GM12878 (cell line): ENCODE results near the gene SFXN5.

Source experiments
- CTCF ChIP-seq, 3 experiments: IDR thresholded peaks in 2 of 3; conservative IDR thresholded peaks in 1 of 3; 2 replicates each; pipeline ENCODE4 v1.5.1; 2011; ENCODE audit warnings: low read depth in 3 of 3, low read length in 3 of 3, mild to moderate bottlenecking in 3 of 3, control low read depth in 2 of 3, moderate library complexity in 2 of 3, inconsistent platforms in 1 of 3, mixed read lengths in 1 of 3; ENCODE audit not compliant: control insufficient read depth in 2 of 3, insufficient read depth in 1 of 3; ENCODE audit errors: extremely low read depth in 1 of 3
- EZH2 ChIP-seq: IDR thresholded peaks from 2 replicates; pipeline ENCODE4 v1.6.1; 2012; ENCODE audit warnings: low read depth, mild to moderate bottlenecking, control low read depth, inconsistent platforms, low read length, borderline replicate concordance; ENCODE audit not compliant: control insufficient read depth
- FOS ChIP-seq: IDR thresholded peaks from 3 replicates; pipeline ENCODE4 v1.6.1; 2011; ENCODE audit warnings: borderline replicate concordance; ENCODE audit not compliant: insufficient read length; ENCODE audit errors: extremely low read depth
- REST ChIP-seq: IDR thresholded peaks from 2 replicates; pipeline ENCODE4 v1.6.1; 2012; ENCODE audit warnings: mild to moderate bottlenecking, low read depth, low read length
- TAF1 ChIP-seq: IDR thresholded peaks from 2 replicates; pipeline ENCODE4 v1.6.1; 2011; ENCODE audit warnings: mild to moderate bottlenecking, low read depth, low read length, borderline replicate concordance

DNA sequence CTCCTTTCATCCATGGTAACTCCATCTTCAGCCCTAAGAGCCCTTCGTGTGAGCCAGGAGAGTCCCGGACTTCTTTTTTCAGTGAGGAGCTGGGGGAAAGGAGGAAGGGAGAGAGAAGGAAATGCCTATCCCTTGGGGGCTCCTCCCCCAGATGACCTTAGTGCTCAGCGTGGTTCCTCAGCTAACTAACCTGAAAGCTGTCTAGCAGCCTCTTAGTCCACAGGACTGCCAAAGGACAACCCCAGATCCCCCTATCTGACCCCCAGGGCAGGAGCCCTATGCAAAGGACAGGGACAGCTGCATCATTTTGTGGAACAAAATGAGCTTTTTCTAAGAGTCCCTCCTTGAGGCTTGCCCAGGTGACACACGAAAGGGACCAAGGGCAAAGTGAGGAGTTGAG is 176.4 kb downstream of the SFXN5 start:
- TF ChIP-seq FOS (no peak), TAF1 (no peak), REST (no peak), EZH2 (no peak), CTCF (IDR thresholded peaks at IDR 0.05 in 2 of 3, conservative IDR thresholded peaks at IDR 0.05 in 1 of 3; ENCODE audit: control insufficient read depth in 2 of 3, extremely low read depth in 1 of 3, insufficient read depth in 1 of 3, low read depth in 3 of 3, low read length in 3 of 3) (no peak)
